AG20443 (cell line): ENCODE measurements around the gene STAT1.

Experiments used
- DNase-seq: peaks from one replicate; pipeline ENCODE4 v3.0.0; 2012; ENCODE audit warnings: low spot score, mixed read lengths

STAT1 gene

GRCh38 chr2:191013932-191014652 is at the start of gene STAT1:
Gene STAT1, minus strand, starts transcription at chr2:191014171. Its CDS starts 4,168 bp downstream, at chr2:191010003.
- DNase-seq: peak; percentile 98

DNA sequence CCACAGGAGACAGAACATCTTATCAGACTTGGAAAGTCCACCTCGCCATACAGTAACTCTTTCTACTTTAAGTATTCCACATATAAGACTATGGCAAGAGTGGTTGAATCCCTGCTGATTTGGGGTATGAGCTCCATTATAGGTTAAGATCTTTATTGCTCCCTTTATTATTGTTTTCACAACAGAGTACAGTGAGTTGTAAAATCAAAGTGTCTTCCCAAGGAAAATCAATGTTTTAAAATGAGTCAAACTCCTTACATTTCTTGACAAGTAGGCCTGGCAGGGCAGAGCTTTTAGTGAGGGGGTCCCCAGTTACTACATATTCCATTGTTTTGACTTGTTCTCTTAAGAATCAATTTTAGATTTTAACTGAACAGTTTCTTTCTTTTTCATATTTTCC is 49.6 kb upstream of the STAT1 start:
- DNase-seq: no peak

GRCh38 chr2:191061381-191061980 is 47.5 kb upstream of the STAT1 start:
- DNase-seq: no peak

DNA sequence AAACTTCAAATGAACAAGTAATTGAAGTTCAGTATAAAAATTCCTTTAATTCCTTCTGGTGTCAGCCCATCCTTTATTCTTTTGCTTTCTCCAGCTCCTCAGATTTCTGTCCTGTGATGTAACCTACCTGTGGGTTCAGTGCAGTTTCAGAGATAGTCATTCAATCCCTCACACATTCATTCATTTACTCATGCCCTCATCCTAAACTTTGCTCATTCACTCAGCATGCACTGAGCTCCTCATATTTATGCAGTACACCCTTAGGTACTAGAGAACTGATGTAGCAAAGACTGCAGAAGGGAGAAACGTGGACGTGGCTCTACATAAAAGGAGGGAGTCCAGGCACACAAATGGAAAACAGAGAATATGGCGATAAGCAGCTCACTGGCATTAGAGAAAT is 45.3 kb upstream of the STAT1 start:
- no peak for DNase-seq

GRCh38 chr2:191056228-191056627 is 42.3 kb upstream of the STAT1 start:
- no peak for DNase-seq

DNA sequence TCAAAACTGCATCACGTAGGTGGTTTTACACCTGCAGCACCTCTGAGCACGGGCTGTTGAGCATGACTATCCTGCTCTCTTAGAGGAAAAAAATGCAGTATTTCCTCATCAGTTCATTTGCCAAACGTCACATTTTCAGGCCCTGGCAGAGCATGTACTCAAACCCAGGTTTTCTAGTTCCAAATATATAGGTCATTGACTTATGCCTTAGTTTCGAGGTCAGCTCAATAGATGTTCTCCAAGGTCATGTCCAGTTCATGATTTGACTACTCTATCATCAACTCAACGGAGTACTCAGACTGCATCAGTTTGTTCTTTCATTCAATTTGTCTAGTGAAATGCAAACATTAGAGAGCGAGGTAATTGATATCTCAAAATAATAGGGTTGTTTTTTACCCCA is 39.3 kb upstream of the STAT1 start:
- DNase-seq: no peak

DNA sequence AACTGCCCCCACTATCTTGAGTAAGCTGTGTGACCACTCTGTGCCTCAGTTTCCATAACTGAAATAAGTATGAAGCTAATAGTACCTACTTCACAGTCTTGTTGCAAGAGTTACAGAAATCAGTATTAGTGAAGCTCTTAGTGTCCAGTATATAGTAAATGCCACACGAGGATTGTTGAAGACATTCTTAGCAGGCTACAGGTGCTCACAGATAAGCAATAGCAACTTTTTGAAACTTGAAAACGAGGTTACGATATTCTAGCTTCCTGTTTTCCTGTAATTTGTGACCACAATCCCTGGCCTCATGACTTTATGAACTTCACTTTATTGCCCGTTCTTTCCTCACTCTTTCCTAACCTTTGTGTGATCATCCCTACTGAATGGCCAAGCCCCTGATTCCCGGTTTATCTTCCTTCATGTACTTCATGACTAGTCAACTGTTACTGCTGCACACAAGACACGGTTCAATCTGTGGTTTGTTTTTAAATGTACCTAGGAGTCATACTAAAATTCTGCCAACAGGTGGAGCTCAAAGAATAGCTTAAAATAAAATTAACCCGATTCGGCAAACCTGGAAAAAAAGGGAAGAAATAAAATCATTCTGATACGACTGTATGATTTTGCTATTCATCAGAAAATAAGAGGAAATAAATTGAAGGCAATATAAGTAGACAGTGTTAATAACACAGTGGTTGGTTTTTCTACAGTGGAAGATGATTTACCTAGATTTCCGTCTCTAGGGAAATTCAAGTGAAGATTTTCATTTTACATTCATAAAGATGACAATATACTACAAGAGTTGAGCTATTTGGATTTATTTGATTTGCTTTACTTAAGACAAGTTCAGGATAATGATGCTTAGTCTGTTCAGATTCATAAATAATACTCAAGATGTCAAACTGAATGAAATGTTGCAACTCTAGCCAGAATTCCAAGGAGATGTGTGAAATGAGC is 38.1 kb upstream of the STAT1 start:
- peak; percentile 40 for DNase-seq

GRCh38 chr2:191051177-191051576 is 37.2 kb upstream of the STAT1 start:
- no peak for DNase-seq

DNA sequence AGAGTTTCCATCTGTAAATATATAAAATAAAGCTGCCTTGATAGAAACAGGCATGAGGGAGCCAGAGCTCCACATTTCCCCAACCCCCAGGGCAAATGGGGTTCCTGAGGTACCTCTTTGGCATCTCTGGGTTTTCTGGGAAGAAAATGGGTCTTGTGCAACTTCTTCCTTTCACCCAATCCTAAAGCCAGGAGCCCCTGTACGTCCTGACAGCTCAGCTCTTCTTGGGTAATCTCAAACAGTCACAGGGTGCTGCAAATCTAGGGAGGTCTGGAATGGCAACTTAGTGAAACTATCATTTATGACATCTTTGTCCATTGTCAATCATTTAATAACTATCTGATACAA is 36.6 kb upstream of the STAT1 start:
- peak; percentile 60 for DNase-seq

- peak; percentile 53 for DNase-seq
Observed at GRCh38 chr2:191049728-191050639, 36.0 kb upstream of the STAT1 start.

GRCh38 chr2:191048073-191048472 is 34.1 kb upstream of the STAT1 start:
- DNase-seq: no peak

GRCh38 chr2:191045141-191045540 is 31.2 kb upstream of the STAT1 start:
- DNase-seq: no peak

GRCh38 chr2:191043438-191043837 is 29.5 kb upstream of the STAT1 start:
- DNase-seq: no peak

DNA sequence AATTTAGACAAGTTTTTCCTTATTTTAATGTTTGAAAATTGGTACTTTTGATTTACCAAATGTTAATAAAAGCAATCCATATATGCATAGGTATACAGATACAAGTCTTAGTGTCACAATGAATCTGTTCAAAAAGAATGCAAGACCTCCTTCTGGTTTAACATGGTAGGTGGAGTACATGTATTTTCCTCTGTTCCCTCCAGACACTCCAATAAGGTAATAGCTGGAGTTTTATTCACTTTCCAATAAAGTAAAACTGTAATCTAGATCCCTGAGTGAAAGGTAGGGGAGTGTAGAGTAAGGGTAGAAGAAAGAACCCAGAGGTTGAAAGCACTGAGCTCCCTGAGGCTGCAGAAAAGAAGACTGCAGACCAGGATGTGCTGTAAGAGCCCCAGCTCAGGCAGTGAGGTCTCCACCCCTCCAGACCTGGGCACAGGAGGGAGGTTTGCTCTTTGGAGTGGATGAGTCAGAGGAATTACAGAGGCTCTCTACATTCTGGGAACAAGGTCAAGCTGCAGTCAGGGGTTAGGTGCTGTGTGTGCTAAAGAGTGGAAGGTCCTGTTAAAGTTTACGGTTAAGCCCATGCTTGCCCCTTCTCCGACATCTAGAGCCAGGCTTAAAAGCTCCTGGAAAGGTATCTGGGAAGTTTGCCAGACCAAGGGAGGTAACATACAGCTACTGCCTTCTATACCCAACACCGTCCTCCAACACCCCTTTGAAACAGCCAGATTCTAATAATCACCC is 27.6 kb upstream of the STAT1 start:
- peak; percentile 26 for DNase-seq

DNA sequence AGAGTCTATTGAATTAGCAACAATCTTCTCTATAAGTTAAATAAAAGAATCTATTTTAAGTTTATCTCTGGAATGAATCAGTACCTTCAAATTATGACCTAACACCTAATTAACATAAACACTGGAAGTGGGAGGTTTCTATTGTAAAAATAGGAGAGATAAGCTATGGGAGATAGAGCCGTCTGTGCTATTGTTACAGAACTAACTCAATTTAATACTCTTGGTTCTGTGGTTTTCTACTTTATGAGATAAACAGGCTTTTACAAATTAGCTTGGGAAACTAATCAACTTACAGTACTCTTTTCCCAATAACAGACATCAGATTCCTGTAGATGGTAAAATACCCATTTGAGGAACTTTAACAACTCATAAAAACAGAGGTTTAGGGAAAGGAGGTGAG is 25.6 kb upstream of the STAT1 start:
- no peak for DNase-seq

GRCh38 chr2:191038741-191039140 is 24.8 kb upstream of the STAT1 start:
- no peak for DNase-seq

- peak; percentile 73 for DNase-seq
Observed at GRCh38 chr2:191038241-191038725, 24.3 kb upstream of the STAT1 start.

GRCh38 chr2:191037351-191037750 is 23.4 kb upstream of the STAT1 start:
- DNase-seq: no peak

DNA sequence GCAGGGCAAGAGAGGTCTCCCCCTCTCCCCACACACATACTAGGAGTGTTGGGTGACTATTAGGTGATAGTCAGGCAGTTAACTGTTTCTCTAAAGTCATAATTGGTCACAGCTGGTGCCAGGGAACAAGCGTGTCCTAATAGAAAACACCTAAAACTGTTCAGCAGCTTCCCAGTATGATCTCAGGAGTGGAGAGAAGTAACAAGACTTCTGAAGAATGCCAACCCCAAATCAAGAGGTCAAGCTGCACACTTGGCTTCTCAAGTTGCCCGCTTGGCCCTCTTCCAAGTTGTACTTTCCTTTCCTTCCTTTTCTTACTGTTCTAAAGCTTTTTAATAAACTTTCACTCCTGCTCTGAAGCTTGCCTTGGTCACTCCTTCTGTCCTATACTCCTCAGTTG is 22.4 kb upstream of the STAT1 start:
- DNase-seq: no peak

- DNase-seq: no peak
Observed at GRCh38 chr2:191032588-191033429, 18.8 kb upstream of the STAT1 start.
